ENCODE measurements around the gene ARL8B.

DNA sequence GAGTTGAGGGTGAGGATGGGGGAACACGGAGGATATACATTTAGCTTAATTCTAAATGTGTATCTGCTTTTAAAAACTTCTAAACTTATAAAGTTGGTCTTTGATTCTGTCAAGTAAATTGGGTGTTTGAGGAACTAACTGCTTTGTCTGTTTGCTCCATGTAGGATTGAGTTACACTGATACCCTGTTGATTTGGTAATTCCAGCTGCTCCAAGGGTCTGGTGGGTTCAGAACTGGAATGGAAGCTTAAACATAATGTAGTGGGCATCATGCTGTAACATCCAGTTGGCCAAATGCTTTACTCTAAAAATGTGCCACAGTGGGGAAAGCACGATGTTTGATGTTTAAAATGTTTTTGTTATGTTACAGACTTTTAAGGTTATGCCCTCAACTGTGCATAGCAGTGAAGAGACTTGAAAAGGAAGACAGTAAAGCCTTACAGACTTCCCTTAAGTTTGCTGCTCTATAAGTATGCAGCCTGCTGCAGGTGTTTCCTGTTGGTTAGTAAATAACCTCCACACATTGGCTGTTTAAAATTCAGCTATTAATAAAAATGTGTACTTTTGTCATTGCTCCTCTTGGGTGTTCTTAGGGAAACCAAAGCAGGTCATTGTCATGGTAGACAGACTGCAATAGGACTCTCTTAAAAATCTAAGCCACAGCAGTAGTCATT, 59.5 kb downstream of the ARL8B start:
- TF ChIP-seq, protein P1, sequence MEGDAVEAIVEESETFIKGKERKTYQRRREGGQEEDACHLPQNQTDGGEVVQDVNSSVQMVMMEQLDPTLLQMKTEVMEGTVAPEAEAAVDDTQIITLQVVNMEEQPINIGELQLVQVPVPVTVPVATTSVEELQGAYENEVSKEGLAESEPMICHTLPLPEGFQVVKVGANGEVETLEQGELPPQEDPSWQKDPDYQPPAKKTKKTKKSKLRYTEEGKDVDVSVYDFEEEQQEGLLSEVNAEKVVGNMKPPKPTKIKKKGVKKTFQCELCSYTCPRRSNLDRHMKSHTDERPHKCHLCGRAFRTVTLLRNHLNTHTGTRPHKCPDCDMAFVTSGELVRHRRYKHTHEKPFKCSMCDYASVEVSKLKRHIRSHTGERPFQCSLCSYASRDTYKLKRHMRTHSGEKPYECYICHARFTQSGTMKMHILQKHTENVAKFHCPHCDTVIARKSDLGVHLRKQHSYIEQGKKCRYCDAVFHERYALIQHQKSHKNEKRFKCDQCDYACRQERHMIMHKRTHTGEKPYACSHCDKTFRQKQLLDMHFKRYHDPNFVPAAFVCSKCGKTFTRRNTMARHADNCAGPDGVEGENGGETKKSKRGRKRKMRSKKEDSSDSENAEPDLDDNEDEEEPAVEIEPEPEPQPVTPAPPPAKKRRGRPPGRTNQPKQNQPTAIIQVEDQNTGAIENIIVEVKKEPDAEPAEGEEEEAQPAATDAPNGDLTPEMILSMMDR (IDR thresholded peaks at IDR 0.05; ENCODE audit: low read depth, low read length, missing input control): no peak
- TF ChIP-seq GABPA (IDR thresholded peaks at IDR 0.05 in 1 of 2, conservative IDR thresholded peaks at IDR 0.05 in 1 of 2): no peak

All from liver (tissue), 3 donors.